Pancreas (tissue), 10 donors: ENCODE measurements around the gene GATAD2A. TPM values are rescaled to one million over a fixed set of nuclear protein-coding genes. Genes with fewer than 3 reads are reported as not detected.

ENCODE experiments used
- ATAC-seq, 4 donors: fragments of 200-7000 bp; cut with Tn5 transposase; one replicate each; pipeline versions ENCODE4 v1.8.0 to v1.9.1; 2020; ENCODE audit warnings: mild to moderate bottlenecking in 4 of 4, moderate library complexity in 4 of 4
- DNase-seq, 6 donors: peaks; one replicate each; pipeline ENCODE4 v3.0.0-alpha.2; 2020
- FAIRE-seq: peaks from 2 replicates; lab custom pipeline; 2012; peaks lifted over from hg19 to GRCh38; lab: Jason Lieb, UNC
- H3K27ac ChIP-seq, 4 donors: fragments of 200-600 bp; sonication (generic); 1 replicate in 3 of 4; 2 replicates in 1 of 4; pipeline versions ENCODE4 v1.5.0 to v1.8.0; 2020
- H3K27me3 ChIP-seq, 4 donors: fragments of 200-600 bp; one replicate each; pipeline ENCODE4 v1.8.0; 2021
- H3K36me3 ChIP-seq, 3 donors: fragments of 200-600 bp; sonication (generic) in 1 of 3; one replicate each; pipeline versions ENCODE4 v1.5.0 to v1.8.0; 2020 to 2021
- H3K4me1 ChIP-seq, 3 donors: fragments of 200-600 bp; one replicate each; pipeline ENCODE4 v1.8.0; 2021
- H3K4me3 ChIP-seq, 4 donors: fragments of 200-600 bp; sonication (generic) in 2 of 4; one replicate each; pipeline versions ENCODE4 v1.5.0 to v1.8.0; 2020 to 2021
- H3K9me3 ChIP-seq, 4 donors: fragments of 200-600 bp; one replicate each; pipeline ENCODE4 v1.8.0; 2021
- WGBS, 2 donors: extraction: QIAGEN DNeasy Blood & Tissue Kit; methylation state at CpG; one replicate each; pipeline ENCODE4 v1.1.7; 2013; 5-methylcytosine and 5-hydroxymethylcytosine counted together
- intact Hi-C, 3 donors: fragments of 100-400 bp; cut with DNase I; formaldehyde crosslinking; loops; one replicate each; pipeline versions ENCODE4 v1.11.1 to v1.14.2; 2022
- polyA plus RNA-seq, 2 donors: library from polyadenylated mRNA; stranded (reverse); fragments of 200-250 nt; gene quantifications; one replicate each; pipeline ENCODE4 v1.2.3, GENCODE V29; 2013
- total RNA-seq, 6 donors: library from RNA; stranded (reverse); fragmentation: NEBNext Ultra II Directional in 4 of 6; extraction: Animal tissue kit (Norgen Biotek cat#: 25700) in 4 of 6; gene quantifications; one replicate each; pipeline versions ENCODE4 v1.2.1 to v1.2.4, GENCODE V29; 2021 to 2023
- TF ChIP-seq, protein P1 (sequence below), 4 donors: fragments of 200-600 bp; sonication (generic) in 3 of 4; IDR thresholded peaks; one replicate each; pipeline versions ENCODE4 v1.5.0 to v1.8.0; 2021; ENCODE audit warnings: antibody characterized with exemption in 4 of 4
- donor health status: healthy with polysubstance abuse.
- donor health status: DM: no; HTN: no; CAD: no; lungs with moderate emphysema.
- donor health status: DM: no; HTN: no; CAD: no.
- donor health status: control.
- donor health status: control.
- donor health status: Bipolar disorder and iron deficiency.
- donor health status: DM: yes; HTN: yes; CAD: no.
- donor health status: DM: no; HTN: no; CAD: no.
- donor health status: DM: no; HTN: no; CAD: no.
- donor health status: DM: yes; HTN: yes; CAD: no.

GATAD2A gene
- total and polyA plus RNA-seq, 8 donors: 11.9 to 51.8 (median 36.7) TPM

DNA sequence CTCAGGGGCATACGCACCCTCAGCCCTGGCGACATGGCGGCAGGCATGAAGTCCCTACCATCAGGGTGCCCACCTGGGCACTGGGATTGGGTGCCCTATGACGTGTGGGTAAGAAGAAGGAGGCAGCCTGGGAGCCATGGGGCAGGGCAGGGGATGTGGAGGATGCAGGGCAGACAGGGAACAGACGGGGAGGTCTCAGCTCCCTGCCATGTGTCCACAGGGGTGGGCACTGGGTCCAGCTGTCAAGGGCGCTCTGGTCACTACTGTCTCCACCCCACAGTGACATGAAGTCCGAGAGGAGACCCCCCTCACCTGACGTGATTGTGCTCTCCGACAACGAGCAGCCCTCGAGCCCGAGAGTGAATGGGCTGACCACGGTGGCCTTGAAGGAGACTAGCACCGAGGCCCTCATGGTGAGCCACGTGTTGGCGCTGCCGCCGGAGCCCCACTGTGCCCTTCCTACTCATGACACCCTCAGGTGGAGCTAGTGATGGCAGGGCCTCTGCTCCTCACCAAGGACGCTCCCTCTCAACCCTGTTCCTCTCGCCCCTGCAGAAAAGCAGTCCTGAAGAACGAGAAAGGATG, 86.6 kb downstream of the GATAD2A start:
- DNase-seq: peak in 1 of 6 donors; percentile 67
- H3K36me3 ChIP-seq: peaks cover 0 to 22% (median 13%) of the 10 kb centered on the region in 3 donors
- 86 to 88% methylated on average over 21 of the region's 21 CpGs for WGBS, 2 donors
- no peak overlapping the region for H3K4me3 ChIP-seq
- H3K4me1 ChIP-seq: peaks cover 16 to 30% (median 28%) of the 10 kb centered on the region in 3 donors
- H3K9me3 ChIP-seq: no peaks in the 10 kb centered on the region
- no peak for ATAC-seq
- FAIRE-seq: no peak
- TF ChIP-seq, protein P1, sequence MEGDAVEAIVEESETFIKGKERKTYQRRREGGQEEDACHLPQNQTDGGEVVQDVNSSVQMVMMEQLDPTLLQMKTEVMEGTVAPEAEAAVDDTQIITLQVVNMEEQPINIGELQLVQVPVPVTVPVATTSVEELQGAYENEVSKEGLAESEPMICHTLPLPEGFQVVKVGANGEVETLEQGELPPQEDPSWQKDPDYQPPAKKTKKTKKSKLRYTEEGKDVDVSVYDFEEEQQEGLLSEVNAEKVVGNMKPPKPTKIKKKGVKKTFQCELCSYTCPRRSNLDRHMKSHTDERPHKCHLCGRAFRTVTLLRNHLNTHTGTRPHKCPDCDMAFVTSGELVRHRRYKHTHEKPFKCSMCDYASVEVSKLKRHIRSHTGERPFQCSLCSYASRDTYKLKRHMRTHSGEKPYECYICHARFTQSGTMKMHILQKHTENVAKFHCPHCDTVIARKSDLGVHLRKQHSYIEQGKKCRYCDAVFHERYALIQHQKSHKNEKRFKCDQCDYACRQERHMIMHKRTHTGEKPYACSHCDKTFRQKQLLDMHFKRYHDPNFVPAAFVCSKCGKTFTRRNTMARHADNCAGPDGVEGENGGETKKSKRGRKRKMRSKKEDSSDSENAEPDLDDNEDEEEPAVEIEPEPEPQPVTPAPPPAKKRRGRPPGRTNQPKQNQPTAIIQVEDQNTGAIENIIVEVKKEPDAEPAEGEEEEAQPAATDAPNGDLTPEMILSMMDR (IDR thresholded peaks at IDR 0.05): no peak
- no peaks in the 10 kb centered on the region for H3K27me3 ChIP-seq
- intact Hi-C loops: loop anchor here in 1 of 3 donors (5.0 kb wide), 1 partner anchor 135 kb away; no protein-coding TSS in a partner anchor
- H3K27ac ChIP-seq: no peak overlapping the region

DNA sequence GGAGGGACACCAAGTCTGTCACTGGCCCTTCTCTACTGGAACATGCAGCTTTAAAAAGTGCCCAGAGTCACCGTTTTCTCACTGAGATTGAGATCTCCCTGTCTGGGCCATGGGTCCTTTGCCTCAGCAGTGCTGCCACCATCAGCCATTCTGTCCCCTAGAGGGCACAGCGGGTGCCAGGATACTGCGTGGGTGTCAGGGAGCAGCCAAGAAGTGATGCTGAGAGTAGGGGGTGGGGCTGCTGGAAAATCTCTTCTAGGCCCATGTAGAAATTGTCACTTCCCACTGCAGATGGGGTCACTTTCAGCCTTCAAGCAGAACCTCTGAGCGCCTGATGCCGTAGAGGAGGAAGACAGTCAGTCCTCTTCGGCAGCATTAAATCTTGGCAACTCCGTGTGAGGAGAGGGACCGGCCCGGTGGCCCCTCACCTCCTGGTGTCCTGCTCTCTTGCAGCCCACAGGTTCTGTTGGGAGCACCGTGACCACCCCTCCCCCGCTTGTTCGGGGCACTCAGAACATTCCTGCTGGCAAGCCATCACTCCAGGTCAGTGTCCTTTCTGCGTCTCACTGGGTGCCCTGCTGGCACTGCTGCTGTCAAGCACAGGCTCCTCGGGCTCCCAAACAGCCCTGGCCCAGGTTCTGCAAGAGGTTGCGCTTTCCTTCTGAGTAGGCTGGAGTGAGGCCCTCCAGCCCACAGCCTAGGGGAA, 88.5 kb downstream of the GATAD2A start:
- FAIRE-seq (no peak), ATAC-seq (no peak), DNase-seq (peak in 1 of 6 donors; percentile 52)
- intact Hi-C loops: loop anchor here in 1 of 3 donors (5.0 kb wide), 1 partner anchor 137 kb away; no protein-coding TSS in a partner anchor
- H3K27me3 ChIP-seq: no peaks in the 10 kb centered on the region
- no peak overlapping the region for H3K4me3 ChIP-seq
- H3K4me1 ChIP-seq: peaks cover under 1 to 12% (median 11%) of the 10 kb centered on the region in 3 donors
- WGBS, 2 donors: 87% methylated on average over 14 to 15 of the region's 15 CpGs
- TF ChIP-seq, protein P1 (IDR thresholded peaks at IDR 0.05): no peak
- no peak overlapping the region for H3K27ac ChIP-seq
- H3K9me3 ChIP-seq: no peaks in the 10 kb centered on the region
- H3K36me3 ChIP-seq: peaks cover 7 to 23% (median 18%) of the 10 kb centered on the region in 3 donors

DNA sequence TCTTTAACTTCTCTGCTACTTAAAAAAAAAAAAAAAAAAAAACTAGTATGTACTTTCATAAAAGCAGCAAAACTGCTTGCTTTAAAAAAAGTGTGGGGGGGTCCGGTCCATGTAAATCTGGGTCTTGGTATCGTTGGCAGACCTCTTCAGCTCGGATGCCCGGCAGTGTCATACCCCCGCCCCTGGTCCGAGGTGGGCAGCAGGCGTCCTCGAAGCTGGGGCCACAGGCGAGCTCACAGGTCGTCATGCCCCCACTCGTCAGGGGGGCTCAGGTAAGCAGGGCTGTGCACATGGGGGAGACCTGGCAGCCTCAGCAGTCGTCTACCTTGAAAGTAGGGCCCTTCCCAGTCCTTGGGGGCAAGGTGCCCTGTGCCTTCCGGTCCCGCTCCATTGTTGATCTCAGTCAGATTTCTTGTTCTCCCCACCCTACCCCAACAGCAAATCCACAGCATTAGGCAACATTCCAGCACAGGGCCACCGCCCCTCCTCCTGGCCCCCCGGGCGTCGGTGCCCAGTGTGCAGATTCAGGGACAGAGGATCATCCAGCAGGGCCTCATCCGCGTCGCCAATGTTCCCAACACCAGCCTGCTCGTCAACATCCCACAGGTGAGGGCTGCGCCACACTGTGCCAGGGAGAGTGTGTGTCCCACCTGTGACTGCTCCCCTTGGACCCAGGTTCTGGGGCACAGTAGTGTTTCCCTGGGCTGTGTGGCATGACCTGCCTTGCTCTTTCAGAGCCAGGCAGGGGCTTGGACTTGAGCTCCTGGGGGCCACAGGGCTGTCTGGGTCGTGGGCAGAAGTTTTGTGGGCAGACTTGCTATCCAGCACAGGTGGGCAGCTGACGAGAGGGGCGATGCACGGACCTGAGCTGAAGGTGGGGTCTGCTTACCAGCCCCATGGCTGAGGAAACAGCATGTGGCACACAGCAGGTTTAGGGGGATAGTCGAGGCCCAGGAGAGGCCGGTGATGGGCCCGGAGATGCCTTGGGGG, 90.4 kb downstream of the GATAD2A start:
- Histone ChIP-seq H3K9me3 (no peaks in the 10 kb centered on the region), H3K27ac (no peak overlapping the region), H3K36me3 (peaks cover 7 to 24% (median 23%) of the 10 kb centered on the region in 3 donors), H3K4me3 (no peak overlapping the region), H3K4me1 (no peaks in the 10 kb centered on the region), H3K27me3 (no peaks in the 10 kb centered on the region)
- ATAC-seq (no peak), FAIRE-seq (no peak), DNase-seq (peak in 1 of 6 donors; percentile 58)
- 92% methylated on average over 30 of the region's 30 CpGs for WGBS, 2 donors
- intact Hi-C loops: no loop called here
- TF ChIP-seq, protein P1 (IDR thresholded peaks at IDR 0.05): no peak

DNA sequence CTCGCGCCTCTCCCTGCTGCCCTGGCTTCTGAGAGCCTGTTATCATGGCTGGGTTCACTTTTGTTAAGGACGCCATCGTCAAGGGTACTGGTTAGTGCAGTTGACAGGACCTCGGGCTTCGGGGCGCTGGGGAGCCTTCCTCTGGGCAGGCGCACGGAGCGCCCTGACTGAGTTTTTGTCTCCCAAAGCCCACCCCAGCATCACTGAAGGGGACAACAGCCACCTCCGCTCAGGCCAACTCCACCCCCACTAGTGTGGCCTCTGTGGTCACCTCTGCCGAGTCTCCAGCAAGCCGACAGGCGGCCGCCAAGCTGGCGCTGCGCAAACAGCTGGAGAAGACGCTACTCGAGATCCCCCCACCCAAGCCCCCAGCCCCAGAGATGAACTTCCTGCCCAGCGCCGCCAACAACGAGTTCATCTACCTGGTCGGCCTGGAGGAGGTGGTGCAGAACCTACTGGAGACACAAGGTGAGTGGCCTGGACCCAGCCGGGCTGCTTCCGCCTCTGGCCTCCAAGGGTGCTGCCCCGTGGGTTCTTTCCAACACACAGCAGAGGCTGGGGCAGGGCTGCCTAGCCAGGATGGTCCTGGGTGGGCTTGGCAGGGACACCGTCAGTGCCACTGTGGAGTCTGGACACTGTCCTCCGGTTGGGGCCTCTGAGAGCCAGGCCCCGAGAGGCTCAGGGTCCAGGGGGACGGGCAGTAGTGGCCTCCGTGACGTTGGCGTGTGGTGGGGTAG, 92.9 kb downstream of the GATAD2A start:
- whole genome bisulfite sequencing, 2 donors: 92 to 95% methylated on average over 33 of the region's 33 CpGs
- peak in 1 of 6 donors; percentile 44 for DNase-seq
- no peaks in the 10 kb centered on the region for H3K27me3 ChIP-seq
- H3K4me1 ChIP-seq: no peaks in the 10 kb centered on the region
- no peak overlapping the region for H3K4me3 ChIP-seq
- TF ChIP-seq, protein P1 (IDR thresholded peaks at IDR 0.05): no peak
- no peaks in the 10 kb centered on the region for H3K9me3 ChIP-seq
- no peak for FAIRE-seq
- H3K27ac ChIP-seq: no peak overlapping the region
- intact Hi-C loops: no loop called here
- ATAC-seq: no peak
- peaks cover 7 to 41% (median 23%) of the 10 kb centered on the region in 3 donors for H3K36me3 ChIP-seq
